ENCODE results near the gene PRUNE2. TPM values are rescaled to one million over a fixed set of nuclear protein-coding genes. Genes with fewer than 3 reads are reported as not detected.
"Not testable (repeated sequence)": the region's sequence is repeated elsewhere in the genome, so short reads cannot be mapped to it uniquely, and the experiment has no call there.

Gene PRUNE2
- total RNA-seq, 1 donor, result 1.3 TPM

DNA sequence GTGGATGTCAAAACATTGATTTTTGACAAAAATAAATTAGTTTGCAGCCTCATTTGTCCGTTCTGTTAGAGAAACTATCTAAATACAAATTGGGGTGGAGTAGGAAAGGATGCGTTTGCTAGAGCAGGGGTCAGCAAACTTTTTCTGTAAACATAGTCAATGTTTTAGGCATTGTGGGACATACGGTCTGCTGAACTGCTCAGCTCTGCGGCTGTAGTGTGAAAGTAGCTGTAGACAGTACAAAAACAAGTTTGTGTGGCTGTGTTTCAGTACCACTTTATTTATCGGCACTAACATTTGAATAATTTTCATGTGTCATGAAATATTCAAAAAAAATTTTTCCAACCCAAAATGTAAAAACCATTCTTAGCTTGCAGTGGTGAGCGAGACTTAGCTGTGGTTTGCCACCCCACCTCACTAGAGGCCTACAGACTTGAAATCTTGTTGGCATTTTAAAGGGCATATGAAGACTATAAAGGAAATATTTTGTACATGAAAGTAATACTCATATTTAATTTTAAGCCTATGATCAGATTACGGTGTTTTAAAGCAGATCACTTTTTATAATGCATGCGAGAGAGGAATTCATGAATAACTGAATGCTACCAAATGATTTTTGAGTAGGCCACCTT is 292.6 kb downstream of the PRUNE2 start:
- no peak for DNase-seq (ENCODE audit: low read depth in 2 of 3, low spot score in 2 of 3)

DNA sequence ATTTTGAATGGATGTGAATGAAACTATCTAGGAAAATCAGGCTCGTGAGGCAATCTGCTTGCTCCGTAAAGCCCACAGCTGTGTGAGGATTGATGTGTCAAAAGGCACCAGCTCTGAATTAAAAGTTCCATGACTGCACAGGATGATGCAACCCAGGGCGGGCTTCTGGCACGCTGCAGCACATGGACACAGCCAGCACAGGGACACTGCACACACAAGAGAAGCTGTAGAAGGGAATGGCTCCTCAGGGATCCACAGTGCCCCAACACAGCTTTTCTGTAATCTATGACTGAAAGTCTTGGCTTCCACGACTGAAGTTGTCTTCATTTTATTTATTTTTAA is 295.9 kb downstream of the PRUNE2 start:
- no peak for DNase-seq (ENCODE audit: low read depth in 2 of 3, low spot score in 2 of 3)

- DNase-seq (ENCODE audit: low read depth in 2 of 3, low spot score in 2 of 3), result no peak
Measured at GRCh38 chr9:76609285-76610010, 296.5 kb downstream of the PRUNE2 start.

GRCh38 chr9:76608575-76609273 is 297.2 kb downstream of the PRUNE2 start:
- no peak for DNase-seq (ENCODE audit: low read depth in 2 of 3, low spot score in 2 of 3)

GRCh38 chr9:76607730-76608436 is 298.0 kb downstream of the PRUNE2 start:
- DNase-seq (ENCODE audit: low read depth in 2 of 3, low spot score in 2 of 3), result peak in 1 of 3 donors; percentile 30

DNA sequence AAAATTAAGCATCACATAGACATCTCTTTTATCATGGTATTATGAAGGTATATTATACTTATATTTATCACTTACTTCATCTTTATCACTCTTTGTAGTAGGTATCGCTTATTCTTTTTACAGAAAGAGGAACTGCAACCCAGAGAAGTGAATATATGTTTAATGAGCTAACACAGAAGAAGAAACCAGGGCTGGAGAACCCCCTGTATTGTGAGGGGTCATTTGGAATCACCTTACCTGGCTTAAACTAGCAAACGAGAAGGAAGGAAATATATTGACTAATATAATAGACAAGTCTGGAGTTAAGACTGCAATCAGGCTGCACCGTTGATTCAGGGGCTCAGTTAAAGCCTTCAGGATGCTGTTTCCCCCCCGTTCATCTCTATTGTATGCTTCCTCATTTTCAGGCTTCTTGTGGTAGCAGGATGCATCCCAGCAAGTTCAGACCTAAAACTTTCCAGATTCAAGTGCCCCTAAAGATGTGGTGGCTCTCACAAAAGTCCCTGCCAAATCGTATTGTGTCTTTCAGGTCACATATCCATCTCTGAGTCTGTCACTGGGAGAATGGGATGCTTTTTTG is 300.5 kb downstream of the PRUNE2 start:
- DNase-seq (ENCODE audit: low read depth in 2 of 3, low spot score in 2 of 3), result peak in 1 of 3 donors; percentile 33

- no peak for DNase-seq (ENCODE audit: low read depth in 2 of 3, low spot score in 2 of 3)
Measured at GRCh38 chr9:76603931-76604570, 301.9 kb downstream of the PRUNE2 start.

DNA sequence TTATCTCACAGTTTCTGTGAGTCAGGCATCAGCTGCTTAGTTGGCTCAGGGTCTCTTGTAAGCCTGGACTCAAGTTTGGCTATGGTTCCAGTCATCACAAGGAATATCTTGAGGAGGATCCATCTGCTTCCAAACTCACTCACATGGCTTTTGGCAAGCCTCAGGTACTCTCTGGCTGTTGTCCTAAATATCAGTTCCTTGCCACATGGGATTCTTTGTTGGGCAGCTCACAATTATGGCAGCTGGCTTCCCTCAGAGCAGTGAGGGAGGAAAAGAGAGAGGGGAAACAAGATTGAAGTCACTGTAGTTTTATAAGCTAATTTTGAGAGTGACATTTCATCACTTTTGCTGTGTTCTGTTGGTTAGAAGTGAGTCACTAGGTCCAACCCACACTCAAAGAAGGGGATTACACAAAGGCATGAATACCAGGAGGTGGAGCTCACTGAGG is 302.4 kb downstream of the PRUNE2 start:
- peak in 1 of 3 donors; percentile 31 for DNase-seq (ENCODE audit: low read depth in 2 of 3, low spot score in 2 of 3)

GRCh38 chr9:76602199-76602598 is 303.7 kb downstream of the PRUNE2 start:
- no peak for DNase-seq (ENCODE audit: low read depth in 2 of 3, low spot score in 2 of 3)

DNA sequence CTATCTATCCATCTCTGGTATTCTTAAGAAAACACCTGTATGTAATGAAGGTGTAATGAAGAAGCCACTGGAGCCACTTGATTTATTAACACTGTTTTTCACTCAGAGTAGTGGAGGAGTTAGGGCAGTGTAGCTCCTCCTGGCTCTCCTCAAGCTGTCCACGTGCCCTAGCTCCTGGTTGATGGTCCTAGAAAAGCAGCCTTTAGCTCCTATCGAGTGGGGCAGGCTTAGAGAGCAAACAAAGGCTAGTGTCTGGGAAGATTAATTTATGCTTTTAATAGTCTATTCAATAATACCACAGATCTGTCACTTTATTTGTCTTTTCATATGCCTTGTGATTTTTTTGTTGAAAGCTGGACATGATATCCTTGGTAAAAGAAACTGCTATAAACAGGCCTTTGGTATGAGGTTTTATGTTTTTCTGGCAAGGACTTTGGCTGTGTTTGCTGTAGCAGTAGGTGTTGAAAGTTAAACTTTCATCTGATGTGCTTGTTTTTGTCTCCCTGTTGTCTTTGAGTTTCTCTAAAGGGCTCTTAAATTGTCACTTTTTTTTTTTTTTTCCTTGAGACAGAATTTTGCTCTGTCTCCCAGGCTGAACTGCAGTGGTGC is 305.8 kb downstream of the PRUNE2 start:
- no peak for DNase-seq (ENCODE audit: low read depth in 2 of 3, low spot score in 2 of 3)

GRCh38 chr9:76598981-76599380 is 306.9 kb downstream of the PRUNE2 start:
- DNase-seq (ENCODE audit: low read depth in 2 of 3, low spot score in 2 of 3), result no peak

DNA sequence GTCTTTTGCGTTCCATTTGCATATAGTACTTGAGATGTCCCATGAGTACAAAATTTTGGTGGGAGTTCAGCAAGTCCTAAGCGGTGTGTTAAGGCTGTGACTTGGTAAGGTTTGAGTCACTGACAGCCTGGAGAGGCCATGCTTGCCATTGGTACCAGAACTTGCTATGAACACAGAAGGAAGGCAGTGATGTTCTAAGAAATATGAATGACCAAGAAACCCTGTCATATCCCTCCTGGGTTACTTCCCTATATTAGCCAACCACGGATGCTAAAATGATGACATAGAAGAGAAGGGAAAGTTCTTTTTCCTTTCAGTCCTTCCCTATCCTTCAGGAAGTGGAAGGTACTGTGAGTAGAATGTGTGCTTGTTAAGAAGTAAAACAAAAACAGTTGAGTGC is 310.3 kb downstream of the PRUNE2 start:
- DNase-seq (ENCODE audit: low read depth in 2 of 3, low spot score in 2 of 3), result peak in 1 of 3 donors; percentile 20

- DNase-seq (ENCODE audit: low read depth in 2 of 3, low spot score in 2 of 3), result no peak
Measured at GRCh38 chr9:76594764-76595424, 311.0 kb downstream of the PRUNE2 start.

DNA sequence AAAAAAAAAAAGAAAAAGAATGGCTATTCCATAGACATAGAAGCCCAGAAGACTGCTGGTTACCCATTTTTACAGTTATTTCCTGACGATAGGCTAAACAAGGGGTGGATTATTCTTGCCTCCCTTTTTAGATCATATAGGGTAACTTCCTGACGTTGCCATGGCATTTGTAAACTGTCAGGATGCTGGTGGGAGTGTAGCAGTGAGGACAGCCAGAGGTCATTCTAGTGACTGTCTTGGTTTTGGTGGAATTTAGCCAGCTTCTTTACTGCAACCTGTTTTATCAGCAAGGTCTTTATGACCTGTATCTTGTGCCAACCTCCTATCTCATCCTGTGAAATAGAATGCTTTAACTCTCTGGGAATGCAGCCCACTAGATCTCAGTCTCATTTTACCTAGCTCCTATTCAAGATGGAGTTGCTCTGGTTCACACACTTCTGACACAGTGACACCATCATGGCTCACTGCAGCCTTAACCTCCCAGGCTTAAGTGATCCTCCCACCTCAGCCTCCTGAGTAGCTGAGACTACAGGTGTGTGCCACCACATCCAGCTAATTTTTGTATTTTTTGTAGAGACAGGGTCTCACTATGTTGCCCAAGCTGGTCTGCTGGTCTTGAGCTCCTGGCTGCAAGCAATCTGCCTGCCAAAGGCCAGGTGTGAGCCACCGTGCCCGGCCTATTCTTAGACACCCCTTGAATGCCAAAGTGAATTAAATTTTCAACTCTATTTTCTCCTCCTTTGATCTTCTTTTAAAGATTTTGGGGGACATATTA is 311.8 kb downstream of the PRUNE2 start:
- not testable (repeated sequence) for DNase-seq (ENCODE audit: low read depth in 2 of 3, low spot score in 2 of 3)

- no peak for DNase-seq (ENCODE audit: low read depth in 2 of 3, low spot score in 2 of 3)
Measured at GRCh38 chr9:76592974-76593347, 313.0 kb downstream of the PRUNE2 start.

- DNase-seq (ENCODE audit: low read depth in 2 of 3, low spot score in 2 of 3), result no peak
Measured at GRCh38 chr9:76592091-76592973, 313.6 kb downstream of the PRUNE2 start.

DNA sequence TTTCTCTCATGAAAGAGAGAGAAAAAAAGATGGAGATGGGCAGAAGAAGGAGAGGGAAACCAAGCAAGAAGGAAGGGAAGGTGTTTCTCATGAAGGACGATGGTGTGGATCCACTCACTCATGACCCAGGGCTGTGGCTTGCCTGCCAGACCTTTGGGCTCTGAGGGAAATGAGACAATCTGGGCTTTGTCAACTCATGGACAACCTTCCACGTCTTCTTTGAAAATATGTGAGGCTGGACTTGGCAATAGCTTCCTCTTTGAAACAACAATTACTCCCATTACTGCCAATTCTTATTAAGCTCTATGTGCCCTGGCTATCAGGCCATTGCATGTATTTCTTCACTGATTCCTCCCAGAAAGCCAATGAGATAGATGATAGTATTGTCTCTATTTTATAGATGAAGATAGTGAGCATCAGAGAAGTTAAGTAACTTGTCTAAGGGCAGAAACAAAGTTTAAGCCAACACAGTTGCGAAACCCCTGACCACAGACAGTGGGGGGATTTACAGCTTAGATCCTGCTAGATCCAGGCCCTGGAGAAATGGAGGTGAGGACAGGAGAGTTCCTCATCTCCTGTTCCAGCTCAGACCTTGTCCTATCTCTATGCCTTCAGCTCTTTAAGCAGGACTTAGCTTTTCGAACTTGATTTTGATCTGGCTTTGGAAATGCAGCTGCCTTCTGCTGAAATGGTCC is 314.5 kb downstream of the PRUNE2 start:
- DNase-seq (ENCODE audit: low read depth in 2 of 3, low spot score in 2 of 3), result no peak

All from hematopoietic multipotent progenitor cell (in vitro differentiated cells).